ENCODE data around the gene MED25.

- no peak for TF ChIP-seq ZNF133 (CRISPR knock-in tag; IDR thresholded peaks at IDR 0.05)
- TF ChIP-seq PRPF4 (IDR thresholded peaks at IDR 0.05; ENCODE audit: insufficient read depth, low read depth, low read length, poor library complexity, severe bottlenecking): no peak
- no peak for TF ChIP-seq NR2C2 (CRISPR knock-in tag; IDR thresholded peaks at IDR 0.05)
- no peak for TF ChIP-seq NR2C2 (tag; IDR thresholded peaks at IDR 0.05)
- TF ChIP-seq ZNF551 (CRISPR knock-in tag; IDR thresholded peaks at IDR 0.05): no peak
- TF ChIP-seq MAX (CRISPR knock-in tag; IDR thresholded peaks at IDR 0.05): no peak
Observed at GRCh38 chr19:49848938-49849337, 30.8 kb downstream of the MED25 start.

Measured in K562 (cell line).